T1000 (cell line): ENCODE data around the gene UBAP1L.
"Not testable (repeated sequence)": the region's sequence is repeated elsewhere in the genome, so short reads cannot be mapped to it uniquely, and the experiment has no call there.

ENCODE experiments used
- DNase-seq: peaks from one replicate; lab custom pipeline; 2025; ENCODE audit warnings: mixed read lengths; lab: John Stamatoyannopoulos, UW

UBAP1L gene

DNA sequence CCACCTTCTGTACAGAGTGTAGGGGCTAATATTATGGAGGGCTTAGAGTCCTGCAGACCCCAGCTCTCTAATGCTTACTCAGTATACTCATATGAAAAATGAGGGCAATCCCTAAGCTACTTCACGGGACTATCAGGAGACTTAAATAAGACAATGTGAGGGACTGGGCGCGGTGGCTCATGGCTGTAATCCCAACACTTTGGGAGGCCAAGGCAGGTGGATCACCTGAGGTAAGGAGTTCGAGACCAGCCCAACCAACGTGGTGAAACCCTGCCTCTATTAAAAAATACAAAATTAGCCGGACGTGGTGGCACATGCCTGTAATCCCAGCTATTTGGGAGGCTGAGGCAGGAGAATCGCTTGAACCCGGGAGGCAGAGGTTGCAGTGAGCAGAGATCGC is 15.2 kb downstream of the UBAP1L start:
- DNase-seq = not testable (repeated sequence)

DNA sequence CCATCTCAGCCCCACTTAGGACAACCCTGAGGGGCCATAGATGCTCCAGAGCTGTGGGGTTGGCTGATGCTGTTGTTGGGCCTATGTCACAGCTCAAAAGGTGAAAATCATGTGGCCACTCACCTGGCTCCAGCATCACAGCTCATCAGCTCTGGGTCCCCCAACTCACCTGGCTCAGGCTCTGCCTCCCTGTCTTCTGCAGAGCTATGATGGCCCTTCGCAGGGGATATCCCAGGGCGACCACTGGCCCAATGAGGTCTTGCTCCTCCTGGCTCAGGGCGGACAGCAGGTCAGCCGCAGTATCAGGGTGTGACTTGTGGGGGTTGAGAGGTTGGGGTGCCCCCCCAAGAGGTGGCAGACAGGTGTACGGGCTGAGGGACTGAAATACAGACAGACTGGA is 15.7 kb downstream of the UBAP1L start:
- DNase-seq = no peak

DNA sequence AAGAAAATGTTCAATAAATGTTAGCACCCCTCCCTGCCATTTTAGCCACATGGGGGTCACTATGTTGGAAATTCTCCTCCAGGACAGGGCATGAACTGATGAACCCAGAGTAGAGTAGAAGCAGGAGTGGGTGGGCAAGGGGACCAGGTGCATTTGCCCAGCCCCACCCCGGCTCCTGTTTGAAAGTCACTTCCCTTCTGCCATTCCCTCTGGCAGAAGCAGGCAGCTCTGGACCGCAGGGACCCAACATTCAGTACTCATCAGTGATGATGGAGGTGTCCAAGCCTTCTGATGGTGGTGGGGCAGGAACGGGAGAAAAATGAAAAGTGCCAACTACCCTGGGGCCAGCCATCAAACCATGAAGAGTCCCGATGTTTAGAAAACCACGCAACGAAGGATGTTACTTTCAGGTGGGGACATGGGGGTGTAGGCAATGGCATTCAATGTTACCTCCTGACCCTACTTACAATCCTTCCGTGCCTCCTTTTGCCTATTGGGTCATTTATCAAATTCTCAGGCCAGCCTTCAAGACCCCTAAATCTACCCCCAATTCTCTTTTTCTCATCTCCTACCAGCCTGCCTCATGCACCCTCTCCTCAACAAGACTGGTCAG is 17.2 kb downstream of the UBAP1L start:
- DNase-seq = no peak

DNA sequence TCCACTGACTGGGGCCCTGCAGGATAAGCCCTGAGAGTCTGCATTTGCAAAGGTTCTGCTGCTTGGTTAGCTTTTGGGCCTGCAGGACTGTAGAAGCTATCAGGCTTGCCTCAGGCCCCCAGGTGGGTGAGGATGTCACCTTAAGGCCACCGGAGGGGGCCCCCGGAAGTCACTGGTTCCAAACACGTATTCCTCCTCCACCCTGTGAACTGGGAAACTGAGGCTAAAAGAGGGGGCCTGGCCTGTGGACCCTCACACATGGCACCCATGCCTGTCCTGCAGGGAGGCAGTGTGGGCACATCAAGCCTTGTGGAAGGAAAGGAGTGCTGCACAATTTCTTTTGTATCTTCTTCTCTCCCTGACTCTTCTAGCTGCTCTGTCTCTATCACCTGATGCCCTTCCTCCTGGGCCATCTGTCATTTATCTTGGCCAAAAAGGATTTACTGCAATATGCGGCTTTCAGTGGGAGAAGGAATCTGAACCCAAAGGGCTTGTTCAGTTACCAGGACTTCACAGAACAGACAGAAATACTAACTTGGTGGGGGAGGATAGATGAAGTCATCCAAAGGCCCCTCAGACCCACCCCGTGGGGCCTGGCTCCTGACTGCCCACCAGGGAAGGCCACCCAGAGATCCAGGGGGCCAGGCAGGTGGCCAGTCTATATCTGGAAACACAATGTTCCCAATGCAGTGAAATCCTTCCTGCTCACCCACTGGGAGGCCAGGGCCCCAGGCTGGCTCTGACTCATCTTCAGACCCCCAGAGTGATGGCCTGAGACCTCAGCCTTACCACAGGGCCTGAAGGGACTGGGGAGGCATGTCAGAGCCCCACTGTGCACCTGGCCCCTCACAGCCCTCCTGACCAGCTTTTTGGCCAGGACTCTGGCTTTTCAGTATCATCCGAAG is 18.3 kb downstream of the UBAP1L start:
- DNase-seq = no peak

DNA sequence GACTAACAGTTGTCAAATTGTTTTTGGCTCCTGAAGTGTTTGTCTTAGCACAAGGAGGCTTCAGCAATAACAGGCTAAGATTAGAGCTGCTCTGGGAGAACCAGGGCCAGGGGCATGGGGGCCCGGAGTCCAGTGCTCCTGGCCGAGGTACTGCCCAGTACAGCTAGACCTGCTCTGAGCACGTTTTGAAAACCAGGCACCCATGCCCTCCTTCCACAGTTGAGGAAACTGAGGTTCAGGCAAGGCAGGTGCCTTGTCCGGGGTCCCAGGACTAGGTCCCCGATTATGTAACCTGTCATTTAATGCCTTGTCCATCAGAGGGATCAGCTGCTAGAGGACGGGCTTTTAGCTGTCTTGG is 19.3 kb downstream of the UBAP1L start:
- DNase-seq = no peak

DNA sequence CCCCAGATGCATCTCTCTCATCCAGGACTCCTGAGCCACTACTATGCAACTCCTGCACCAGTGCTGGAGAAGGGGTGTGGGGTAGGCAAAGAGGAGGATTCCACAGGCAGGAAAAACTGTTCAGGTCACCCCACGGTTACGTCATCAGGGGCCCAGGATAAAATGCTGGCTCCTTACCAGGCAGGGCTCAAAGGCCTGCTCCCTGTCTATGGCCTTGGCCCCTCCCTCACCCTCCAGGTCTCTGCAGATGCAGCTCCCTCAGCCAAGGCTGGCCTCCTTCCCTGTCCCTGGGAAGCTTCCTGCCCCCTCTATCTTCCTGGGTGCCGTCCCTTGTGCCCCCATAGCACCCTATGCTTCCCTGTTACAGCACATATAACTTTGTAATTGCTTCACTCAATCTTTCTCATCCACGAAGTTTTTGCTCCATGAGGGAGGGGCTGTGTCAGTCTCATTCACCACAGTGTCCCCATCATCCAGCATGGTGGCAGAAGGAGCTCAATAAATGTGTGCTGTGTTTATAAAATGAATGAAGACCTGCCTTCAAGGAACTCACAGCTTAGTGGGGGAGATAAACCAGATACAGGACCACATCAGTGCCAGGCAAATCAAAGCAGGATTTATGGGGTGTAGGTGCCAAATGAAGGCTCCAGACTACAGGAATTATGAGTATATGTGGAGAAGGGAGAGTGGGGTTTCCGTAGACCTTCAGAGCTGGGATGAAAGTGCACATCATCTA is 19.8 kb downstream of the UBAP1L start:
- DNase-seq = no peak

DNA sequence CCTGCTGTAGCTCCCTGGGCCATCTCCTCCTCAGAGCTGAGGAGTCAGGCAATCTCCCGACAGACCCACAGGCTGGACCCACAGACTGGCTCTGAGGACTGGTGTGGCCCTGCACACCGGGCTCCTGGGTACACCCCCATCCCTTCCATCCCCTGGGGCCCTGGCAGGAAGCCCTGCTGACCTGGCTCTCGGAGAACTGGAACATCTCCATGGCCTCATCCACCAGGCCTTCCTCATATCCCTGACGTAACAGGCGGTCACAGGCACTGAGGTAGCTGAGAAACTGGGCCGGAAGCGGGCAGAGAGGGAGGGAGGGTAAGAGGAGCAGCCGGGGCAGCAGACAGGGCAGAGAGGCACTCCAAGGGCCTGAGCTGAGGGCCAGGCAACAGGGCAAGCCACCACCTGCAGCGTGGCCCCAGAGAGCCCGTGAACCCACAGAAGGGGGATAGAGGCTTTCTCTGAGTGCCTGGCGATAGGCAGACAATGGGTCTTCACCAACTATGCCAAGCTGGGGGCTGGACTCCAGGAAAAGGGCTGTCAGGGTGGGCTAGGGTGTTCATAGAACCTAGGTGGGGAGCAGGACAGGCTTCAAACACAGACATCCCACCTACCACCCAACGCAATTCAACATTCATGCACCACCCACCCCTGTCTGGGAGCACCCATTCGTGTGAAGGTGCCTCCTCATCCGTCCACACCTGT is 20.6 kb downstream of the UBAP1L start:
- DNase-seq = no peak

DNA sequence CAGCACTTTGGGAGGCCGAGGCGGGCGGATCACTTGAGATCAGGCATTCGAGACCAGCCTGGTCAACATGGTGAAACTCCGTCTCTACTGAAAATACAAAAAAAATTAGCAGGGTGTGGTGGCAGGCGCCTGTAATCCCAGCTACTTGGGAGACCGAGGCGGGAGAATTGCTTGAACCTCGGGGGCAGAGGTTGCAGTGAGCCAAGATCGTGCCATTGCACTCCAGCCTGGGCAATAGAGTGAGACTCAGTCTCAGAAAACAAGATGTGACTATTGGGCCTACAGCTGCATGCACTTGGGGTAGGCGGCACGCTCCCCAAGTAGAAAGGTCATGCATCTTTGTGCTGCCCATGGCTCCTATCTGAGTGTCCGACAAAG is 21.2 kb downstream of the UBAP1L start:
- not testable (repeated sequence) for DNase-seq

DNA sequence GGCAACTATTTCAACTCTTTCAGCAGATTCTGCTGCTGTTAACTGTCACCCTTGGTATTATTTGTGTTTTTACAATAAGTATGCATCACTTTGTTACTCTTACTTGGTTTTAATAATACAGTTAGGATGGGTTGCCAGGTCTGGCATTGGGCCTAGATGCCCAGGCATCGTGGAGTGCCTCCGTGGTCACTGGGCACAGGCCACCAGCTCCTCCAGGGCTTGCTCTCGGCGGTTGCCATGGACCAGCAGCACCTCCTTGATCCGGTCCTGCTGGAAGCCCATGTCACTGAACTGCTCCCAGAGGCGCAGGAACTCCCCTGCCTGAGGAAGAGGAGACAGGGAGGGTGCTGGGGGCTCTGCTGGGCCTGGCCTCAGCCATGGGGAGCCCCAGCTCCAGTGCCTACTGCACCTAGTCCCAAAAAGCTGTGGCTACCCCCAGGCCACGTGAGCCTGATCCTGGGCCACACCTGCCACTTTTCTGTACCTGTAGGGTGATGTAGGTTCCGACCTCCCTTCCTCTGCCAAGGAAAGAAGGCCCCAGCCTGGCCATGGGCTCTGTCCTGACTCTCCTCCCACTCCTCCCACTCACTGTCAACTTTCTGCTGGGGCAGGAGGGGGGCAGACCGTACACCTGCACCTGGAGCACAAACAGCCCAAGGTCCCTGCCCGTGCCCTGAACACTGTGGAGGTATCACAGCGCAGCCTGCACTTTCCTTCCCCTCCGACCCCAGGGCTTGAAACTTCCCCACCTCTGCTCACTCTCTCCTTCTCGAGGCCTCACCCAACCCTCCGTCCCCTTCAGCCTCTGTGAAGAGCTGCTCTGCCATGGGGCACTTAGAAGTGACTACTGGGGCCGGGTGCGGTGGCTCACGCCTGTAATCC is 21.8 kb downstream of the UBAP1L start:
- no peak for DNase-seq

DNA sequence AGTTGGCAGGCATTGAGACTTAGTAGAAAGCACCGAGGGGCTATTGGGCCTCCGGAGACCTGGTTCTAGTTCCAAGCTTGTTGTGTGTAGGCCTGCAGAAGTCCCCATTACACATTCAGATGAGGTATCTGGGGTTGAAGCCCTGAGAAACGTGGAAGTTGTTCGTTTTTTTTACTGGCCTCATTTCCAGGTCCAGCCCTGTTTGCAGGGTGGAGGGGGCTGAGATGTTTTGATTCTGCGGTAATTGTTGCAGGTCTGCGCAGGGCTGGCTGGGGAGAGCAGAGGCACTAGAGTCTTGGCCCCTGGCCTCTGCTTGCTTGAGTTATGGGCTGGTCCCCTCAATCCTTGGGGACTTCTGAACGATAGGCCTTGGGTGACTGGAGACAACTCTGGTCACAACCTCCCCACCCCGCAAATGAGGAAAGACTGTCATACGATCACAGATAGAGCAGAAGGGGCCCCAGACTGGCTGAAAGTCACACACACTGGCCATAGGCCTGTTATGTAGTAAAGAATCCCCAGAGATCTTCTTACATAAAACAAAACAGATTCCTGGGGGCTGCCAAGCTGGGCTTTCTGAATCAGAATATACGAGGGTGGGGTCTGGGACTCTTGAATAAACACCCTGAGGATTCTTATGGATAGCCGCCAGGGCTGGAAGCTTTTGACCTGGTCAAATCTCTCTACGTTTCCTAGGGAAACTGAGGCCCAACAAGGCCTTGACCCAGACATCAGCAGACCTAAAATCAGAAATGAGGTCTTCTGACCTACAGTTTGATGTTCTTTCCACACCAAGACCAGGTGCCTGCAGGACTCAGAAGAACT is 22.8 kb downstream of the UBAP1L start:
- DNase-seq = no peak

DNA sequence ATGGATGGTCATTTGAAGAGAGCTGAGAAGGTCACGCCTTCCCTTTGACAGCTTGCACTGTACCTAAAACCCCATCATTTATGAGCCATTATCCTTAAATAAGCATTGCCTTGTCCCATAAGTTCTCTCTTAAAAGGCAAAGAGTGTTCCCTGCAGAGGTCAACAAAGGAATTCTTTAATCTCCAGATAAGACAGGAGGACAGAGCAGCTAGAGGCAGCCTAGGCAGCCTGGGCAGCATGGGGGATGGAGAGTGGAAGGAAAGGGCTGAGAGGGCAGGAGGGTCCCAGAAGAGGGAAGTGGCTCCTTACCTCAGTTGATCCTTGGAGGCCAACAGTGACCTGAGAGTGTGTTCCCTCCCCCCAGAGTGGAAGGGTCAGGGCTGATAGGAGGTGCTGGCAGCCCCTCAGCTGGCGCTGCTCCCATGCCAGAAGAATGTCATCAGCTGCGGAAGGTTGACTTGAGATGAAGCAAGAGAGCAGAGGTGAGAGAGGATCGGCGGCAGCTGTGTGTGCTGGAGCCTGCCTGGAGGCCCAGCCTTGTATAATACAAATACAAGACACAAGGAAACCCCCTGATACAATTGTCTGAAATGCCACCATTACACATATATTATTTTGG is 25.7 kb downstream of the UBAP1L start:
- no peak for DNase-seq

DNA sequence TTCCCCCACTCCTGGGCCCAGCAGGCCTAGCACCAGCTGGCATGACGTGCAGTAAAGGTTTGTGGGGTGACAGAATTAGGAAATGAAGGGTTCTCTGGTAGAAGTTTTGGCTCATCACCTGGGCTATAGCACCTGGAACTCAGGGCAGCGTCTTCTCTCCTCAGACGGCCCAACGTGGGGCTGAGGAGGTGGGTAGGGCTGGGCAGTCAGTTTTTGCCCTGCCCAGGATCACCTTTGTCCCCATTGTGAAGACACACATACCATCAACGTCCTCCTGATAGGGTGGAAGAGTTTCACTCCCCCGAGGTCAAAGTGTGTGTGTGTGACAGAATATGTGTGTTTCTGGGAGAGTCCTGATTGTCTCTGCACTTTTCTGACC is 26.4 kb downstream of the UBAP1L start:
- no peak for DNase-seq

DNA sequence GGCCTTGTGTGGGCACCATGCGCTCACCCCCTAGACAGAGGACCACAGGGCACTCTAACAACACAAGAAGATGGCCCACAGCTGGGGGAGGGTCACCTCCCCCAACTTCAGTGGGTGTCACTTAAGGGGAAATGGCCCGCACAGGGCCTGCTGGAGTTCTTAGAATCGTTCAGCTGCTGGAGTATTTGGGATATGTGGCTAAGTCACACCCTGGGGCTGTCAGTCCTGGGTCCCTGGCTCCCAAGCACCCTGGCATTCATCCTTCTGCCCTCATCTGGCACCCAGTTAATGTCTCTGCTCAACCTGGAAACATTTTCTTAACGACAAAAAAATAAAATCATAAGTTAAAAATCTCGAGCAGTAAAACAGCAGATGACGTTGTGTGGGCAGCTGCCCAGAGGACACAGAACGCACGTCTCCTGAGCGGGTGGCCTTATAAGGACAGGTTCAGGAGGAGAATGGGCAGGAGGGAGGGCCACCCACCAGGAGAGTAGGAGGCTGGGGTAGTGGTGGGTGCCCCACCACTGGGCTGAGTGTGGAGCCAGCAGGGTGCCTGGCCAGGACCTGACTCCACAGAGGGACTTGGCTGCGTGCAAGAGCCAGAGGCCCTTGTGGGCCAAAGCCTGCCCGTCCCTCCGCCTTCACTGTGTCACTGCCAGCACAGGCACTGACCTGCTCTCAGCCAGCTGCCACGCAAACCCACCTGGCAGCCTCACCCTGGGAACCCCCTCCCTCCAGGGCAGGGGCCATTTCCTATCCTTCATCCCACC is 26.9 kb downstream of the UBAP1L start:
- DNase-seq = no peak

DNA sequence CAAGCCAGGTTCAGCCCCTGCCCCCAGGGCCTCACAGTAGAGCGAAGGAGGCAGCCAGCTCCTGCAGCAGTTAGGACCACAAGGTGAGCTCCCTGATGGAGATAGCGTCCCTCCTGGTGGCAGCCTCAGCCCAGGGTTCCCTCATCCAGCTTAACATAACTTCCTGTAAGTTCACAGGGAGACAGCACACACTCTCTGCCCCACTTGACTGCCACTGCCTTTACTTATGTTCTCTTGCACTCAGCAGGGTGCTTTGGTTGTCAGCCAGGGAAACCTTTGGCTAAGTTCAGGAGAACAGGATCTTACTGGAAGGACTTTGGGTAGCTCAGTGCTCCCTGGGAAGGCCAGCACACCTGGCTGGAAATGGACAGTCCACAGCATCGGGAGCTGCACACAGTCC is 27.6 kb downstream of the UBAP1L start:
- DNase-seq = no peak

DNA sequence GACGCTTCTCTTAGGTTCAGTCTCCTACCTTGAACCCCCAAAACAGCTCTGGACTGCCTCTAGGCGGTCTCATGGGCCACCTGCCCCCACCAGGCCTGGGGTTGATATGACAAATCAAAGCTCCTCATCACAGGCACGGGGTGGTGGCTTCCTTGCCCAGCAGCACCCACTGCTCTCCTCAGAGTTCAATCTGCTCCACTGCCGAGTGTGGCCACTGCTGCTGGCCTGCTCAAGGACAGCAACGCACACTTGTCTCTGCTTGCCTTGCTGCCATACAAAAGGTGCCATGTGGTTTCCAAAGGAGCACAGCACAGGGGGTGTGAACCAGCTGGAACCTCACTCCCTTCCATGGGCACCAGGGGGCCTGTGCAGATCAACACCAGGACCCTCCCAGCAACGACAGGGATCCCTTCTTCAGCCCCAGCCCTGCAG is 28.3 kb downstream of the UBAP1L start:
- DNase-seq = no peak

DNA sequence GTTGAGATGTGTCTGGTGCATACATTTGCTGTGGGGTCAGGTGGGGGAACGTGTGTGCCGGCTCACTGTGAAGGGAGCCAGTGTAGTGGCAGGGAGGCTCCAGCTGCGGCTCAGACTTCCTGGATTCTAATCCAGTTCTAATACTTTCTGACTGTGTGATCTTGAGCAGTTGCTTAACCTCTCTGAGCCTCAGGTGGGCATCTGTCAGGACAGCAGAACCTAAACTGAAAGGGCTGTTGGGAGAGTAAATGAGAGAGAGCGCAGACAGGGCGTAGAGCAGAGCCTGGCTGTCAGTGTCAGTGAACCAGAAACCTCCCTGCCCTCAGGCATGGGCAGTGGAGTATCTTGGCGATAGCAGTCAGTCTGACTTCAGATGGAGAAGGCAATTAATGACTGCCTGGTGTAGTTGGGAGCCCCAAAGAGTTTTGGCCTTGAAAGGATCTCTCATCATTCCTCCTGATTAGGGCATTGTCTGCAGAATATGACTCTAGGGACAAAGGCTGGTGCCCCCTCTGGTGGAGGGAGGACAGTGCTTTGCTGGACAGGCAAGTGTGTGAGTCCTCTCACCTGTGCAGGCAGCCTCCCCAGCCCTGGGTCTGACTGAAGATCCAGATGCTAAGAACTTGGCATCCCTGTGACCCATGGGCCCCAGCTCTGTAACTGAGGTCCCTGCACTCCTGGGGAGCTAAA is 28.9 kb downstream of the UBAP1L start:
- no peak for DNase-seq

DNA sequence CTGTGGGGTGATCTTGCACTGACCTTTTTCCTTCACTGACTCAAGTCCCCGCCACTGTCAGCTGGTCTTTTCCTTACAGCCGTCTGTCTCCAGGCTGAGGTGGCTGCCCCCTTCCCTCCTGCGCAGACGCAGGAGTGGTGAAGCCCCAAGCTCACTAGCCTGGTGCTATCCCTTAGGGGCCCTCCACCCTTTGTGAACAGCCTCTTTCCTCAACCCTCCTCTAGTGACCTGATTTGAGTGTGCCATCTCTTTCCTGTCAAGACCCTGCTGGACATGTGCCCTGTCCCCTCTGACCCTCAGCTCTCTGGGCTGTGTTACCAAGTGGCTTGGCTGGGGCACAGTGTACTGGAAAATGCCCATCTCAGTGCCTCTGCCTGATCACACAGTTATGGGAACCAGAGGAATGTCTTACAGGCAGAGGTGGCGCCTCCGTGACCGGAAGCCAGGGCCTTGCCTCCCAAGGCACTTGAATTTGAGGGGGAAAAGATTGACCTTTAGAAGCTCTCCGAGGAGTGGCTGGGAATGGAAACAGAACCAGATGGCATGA is 29.7 kb downstream of the UBAP1L start:
- no peak for DNase-seq

DNA sequence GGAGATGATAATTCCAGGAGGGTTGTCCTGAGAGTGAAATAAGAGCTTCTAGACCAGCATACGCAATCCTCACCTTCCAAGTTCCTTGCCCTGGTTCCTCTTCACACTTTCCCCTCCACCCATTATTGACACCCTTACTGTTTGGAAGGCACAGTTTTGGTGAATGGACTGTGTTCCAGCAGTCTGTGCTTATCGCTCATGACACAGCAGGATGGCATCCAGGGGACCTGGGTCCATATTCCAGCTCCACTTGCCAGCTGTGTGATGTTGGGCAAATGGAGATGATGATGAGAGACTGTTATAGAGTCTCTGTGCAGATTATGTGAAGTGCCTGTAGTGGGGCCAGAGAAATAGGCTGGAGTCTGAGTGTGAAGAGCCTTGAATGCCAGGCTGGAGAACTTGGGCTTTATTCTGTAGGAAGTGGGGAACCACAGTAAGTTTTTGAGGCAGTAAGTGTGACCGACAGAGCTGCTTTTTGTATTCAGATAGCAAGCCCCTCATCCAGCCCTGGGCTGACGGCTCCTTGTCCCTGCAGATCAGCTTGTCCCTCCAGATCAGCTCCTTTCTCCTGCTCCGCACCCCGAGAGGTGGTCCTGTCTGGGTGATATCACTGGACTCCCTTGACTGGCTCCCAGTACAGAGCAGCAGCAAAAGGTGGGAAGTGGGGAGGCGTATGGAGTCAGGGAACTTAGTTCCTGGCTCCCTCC is 30.3 kb downstream of the UBAP1L start:
- no peak for DNase-seq
